Endothelial cell of umbilical vein (primary cell): ENCODE measurements around the gene KCNQ1OT1.

ENCODE experiments used
- EZH2 ChIP-seq: IDR thresholded peaks from 2 replicates; pipeline ENCODE4 v1.6.1; 2012; ENCODE audit warnings: borderline replicate concordance, low read depth, mild to moderate bottlenecking, moderate library complexity, low read length, inconsistent platforms; ENCODE audit not compliant: severe bottlenecking
- FOS ChIP-seq: IDR thresholded peaks from 2 replicates; pipeline ENCODE4 v1.6.1; 2011; ENCODE audit warnings: mild to moderate bottlenecking, low read length, moderate library complexity, borderline replicate concordance; ENCODE audit not compliant: insufficient read depth
- JUN ChIP-seq: IDR thresholded peaks from 2 replicates; pipeline ENCODE4 v1.6.1; 2011; ENCODE audit warnings: borderline replicate concordance, low read depth; ENCODE audit not compliant: insufficient read length, insufficient read depth
- MYC ChIP-seq: IDR thresholded peaks from one replicate; pipeline ENCODE4 v1.6.1; 2011; ENCODE audit warnings: mild to moderate bottlenecking, low read depth, low read length
- POLR2A ChIP-seq: IDR thresholded peaks from 2 replicates; pipeline ENCODE4 v1.6.1; 2012; ENCODE audit warnings: low read depth, mild to moderate bottlenecking, control low read depth, low read length
- POLR2AphosphoS5 ChIP-seq: IDR thresholded peaks from 2 replicates; pipeline ENCODE4 v1.6.1; 2012; ENCODE audit warnings: low read depth, mild to moderate bottlenecking, control low read depth, low read length, moderate library complexity; ENCODE audit not compliant: insufficient read depth
- TF ChIP-seq, protein P1 (sequence below), 2 donors: IDR thresholded peaks; 1 replicate in 1 of 2; 2 replicates in 1 of 2; pipeline ENCODE4 v1.5.1; 2011; ENCODE audit warnings: low read length in 2 of 2, mild to moderate bottlenecking in 2 of 2, moderate library complexity in 2 of 2, control low read depth in 1 of 2, inconsistent platforms in 1 of 2, low read depth in 1 of 2; ENCODE audit not compliant: insufficient read depth in 1 of 2; ENCODE audit errors: extremely low read depth in 1 of 2
- TF ChIP-seq, protein P2 (sequence below): IDR thresholded peaks from 2 replicates; pipeline ENCODE4 v1.6.1; 2011; ENCODE audit not compliant: insufficient read depth, insufficient read length

DNA sequence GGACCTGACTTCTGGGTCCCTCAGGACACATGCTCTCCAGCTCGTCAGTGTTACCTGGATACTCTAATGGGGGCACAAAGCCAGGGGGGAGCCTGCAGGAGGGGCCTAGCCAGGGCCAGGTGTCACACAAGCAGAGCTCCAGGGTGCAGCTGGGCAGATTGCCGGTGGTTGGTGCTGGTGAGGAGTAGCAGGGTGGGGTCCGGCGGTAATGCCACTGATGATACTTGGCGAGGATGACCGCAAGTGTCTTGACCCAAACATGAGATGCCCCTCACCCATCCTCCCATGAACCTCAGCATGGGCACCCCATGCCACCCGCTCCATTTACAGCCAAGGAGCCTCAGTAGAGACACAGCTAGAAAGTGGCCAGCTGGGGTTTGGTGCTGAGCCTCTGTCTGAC lies 15.1 kb upstream of the KCNQ1OT1 start:
- no peak for TF ChIP-seq POLR2A
- no peak for TF ChIP-seq JUN
- TF ChIP-seq, protein P1, sequence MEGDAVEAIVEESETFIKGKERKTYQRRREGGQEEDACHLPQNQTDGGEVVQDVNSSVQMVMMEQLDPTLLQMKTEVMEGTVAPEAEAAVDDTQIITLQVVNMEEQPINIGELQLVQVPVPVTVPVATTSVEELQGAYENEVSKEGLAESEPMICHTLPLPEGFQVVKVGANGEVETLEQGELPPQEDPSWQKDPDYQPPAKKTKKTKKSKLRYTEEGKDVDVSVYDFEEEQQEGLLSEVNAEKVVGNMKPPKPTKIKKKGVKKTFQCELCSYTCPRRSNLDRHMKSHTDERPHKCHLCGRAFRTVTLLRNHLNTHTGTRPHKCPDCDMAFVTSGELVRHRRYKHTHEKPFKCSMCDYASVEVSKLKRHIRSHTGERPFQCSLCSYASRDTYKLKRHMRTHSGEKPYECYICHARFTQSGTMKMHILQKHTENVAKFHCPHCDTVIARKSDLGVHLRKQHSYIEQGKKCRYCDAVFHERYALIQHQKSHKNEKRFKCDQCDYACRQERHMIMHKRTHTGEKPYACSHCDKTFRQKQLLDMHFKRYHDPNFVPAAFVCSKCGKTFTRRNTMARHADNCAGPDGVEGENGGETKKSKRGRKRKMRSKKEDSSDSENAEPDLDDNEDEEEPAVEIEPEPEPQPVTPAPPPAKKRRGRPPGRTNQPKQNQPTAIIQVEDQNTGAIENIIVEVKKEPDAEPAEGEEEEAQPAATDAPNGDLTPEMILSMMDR (IDR thresholded peaks at IDR 0.05; ENCODE audit: extremely low read depth in 1 of 2, insufficient read depth in 1 of 2, low read depth in 1 of 2, low read length in 2 of 2), result no peak
- no peak for TF ChIP-seq EZH2
- TF ChIP-seq FOS, result no peak
- no peak for TF ChIP-seq POLR2AphosphoS5
- TF ChIP-seq, protein P2, sequence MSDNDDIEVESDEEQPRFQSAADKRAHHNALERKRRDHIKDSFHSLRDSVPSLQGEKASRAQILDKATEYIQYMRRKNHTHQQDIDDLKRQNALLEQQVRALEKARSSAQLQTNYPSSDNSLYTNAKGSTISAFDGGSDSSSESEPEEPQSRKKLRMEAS, result no peak
- no peak for TF ChIP-seq MYC
